H1 (cell line): ENCODE data around the gene DRC1.

Experiments used
- CHD1 ChIP-seq: IDR thresholded peaks from 2 replicates; pipeline ENCODE4 v1.6.1; 2012; ENCODE audit warnings: low read depth, low read length, improper control_type of control experiment
- EZH2 ChIP-seq: fragments of 200-600 bp; sonication (generic); IDR thresholded peaks from 2 replicates; pipeline ENCODE4 v1.7.1; 2012; ENCODE audit warnings: low read depth, mild to moderate bottlenecking, moderate library complexity, low read length, inconsistent platforms; ENCODE audit not compliant: severe bottlenecking
- JUND ChIP-seq: IDR thresholded peaks from 2 replicates; pipeline ENCODE4 v1.6.1; 2011; ENCODE audit warnings: mild to moderate bottlenecking, improper control_type of control experiment, low read length
- POLR2A ChIP-seq, 2 experiments: IDR thresholded peaks; 1 replicate in 1 of 2; 2 replicates in 1 of 2; pipeline ENCODE4 v1.6.1; 2011; ENCODE audit warnings: low read depth in 2 of 2, low read length in 2 of 2, mild to moderate bottlenecking in 2 of 2; ENCODE audit errors: control extremely low read depth in 1 of 2
- RAD21 ChIP-seq, 2 experiments: IDR thresholded peaks in 1 of 2; conservative IDR thresholded peaks in 1 of 2; 2 replicates each; pipeline ENCODE4 v1.6.1; 2011; ENCODE audit warnings: low read depth in 2 of 2, low read length in 2 of 2, improper control_type of control experiment in 1 of 2, inconsistent platforms in 1 of 2, mild to moderate bottlenecking in 1 of 2, moderate library complexity in 1 of 2
- SAP30 ChIP-seq: fragments of 300-600 bp; sonication (generic); IDR thresholded peaks from 2 replicates; pipeline ENCODE4 v1.7.1; 2012; ENCODE audit warnings: low read length, moderate library complexity, mild to moderate bottlenecking, inconsistent platforms; ENCODE audit not compliant: insufficient read depth, insufficient replicate concordance
- TBP ChIP-seq: IDR thresholded peaks from 2 replicates; pipeline ENCODE4 v1.6.1; 2011; ENCODE audit warnings: low read depth, low read length, improper control_type of control experiment
- TF ChIP-seq, protein P1 (sequence below), 3 experiments: IDR thresholded peaks; 1 replicate in 2 of 3; 2 replicates in 1 of 3; pipeline versions ENCODE4 v1.5.1 to v1.6.1; 2011; ENCODE audit warnings: low read length in 3 of 3, mild to moderate bottlenecking in 3 of 3, inconsistent platforms in 2 of 3, low read depth in 1 of 3, moderate library complexity in 1 of 3; ENCODE audit not compliant: insufficient read depth in 1 of 3; ENCODE audit errors: control extremely low read depth in 1 of 3

DNA sequence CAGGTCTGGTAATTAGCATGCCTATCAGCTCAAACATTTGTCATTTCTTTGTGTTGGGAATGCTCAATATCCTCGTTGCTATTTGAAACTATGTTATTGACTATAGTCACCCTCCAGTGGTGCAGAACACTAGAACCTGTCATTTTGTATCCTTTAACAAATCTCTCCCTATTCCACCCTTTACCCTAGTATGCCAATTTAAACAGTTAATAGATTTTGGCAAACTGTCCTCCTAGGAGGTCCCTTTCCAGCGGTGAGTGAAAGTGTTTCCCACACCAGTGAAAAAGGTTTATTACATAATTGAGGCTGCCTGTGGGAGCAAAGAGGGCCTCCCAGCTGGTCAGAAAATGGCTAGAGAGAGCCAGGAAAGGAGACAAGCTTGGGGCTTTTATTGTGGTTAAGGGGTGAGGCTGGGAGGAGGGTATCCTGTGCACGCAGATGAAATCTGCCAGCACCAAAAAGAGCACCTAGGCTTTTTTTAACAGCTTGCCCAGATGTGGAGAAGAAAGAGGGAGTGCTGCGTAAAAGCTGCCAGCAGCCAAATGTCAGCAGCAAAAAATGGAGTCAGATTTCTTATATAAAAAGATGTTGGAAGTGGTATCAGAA is 1.8 kb upstream of the DRC1 start:
- TF ChIP-seq RAD21 (IDR thresholded peaks at IDR 0.05 in 1 of 2, conservative IDR thresholded peaks at IDR 0.05 in 1 of 2; ENCODE audit: low read depth in 2 of 2, low read length in 2 of 2): no peak
- no peak for TF ChIP-seq POLR2A (IDR thresholded peaks at IDR 0.05; ENCODE audit: control extremely low read depth in 1 of 2, low read depth in 2 of 2, low read length in 2 of 2)
- no peak for TF ChIP-seq EZH2
- TF ChIP-seq, protein P1, sequence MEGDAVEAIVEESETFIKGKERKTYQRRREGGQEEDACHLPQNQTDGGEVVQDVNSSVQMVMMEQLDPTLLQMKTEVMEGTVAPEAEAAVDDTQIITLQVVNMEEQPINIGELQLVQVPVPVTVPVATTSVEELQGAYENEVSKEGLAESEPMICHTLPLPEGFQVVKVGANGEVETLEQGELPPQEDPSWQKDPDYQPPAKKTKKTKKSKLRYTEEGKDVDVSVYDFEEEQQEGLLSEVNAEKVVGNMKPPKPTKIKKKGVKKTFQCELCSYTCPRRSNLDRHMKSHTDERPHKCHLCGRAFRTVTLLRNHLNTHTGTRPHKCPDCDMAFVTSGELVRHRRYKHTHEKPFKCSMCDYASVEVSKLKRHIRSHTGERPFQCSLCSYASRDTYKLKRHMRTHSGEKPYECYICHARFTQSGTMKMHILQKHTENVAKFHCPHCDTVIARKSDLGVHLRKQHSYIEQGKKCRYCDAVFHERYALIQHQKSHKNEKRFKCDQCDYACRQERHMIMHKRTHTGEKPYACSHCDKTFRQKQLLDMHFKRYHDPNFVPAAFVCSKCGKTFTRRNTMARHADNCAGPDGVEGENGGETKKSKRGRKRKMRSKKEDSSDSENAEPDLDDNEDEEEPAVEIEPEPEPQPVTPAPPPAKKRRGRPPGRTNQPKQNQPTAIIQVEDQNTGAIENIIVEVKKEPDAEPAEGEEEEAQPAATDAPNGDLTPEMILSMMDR (IDR thresholded peaks at IDR 0.05; ENCODE audit: control extremely low read depth in 1 of 3, insufficient read depth in 1 of 3, low read depth in 1 of 3, low read length in 3 of 3): no peak
- TF ChIP-seq JUND: no peak
- TF ChIP-seq CHD1: no peak
- TF ChIP-seq SAP30: no peak
- no peak for TF ChIP-seq TBP
